ENCODE measurements around the gene SPAG17. TPM values are rescaled to one million over a fixed set of nuclear protein-coding genes. Genes with fewer than 3 reads are reported as not detected.

SPAG17 gene
- total RNA-seq, 1 experiment from 2014 or later: 0.52 TPM

DNA sequence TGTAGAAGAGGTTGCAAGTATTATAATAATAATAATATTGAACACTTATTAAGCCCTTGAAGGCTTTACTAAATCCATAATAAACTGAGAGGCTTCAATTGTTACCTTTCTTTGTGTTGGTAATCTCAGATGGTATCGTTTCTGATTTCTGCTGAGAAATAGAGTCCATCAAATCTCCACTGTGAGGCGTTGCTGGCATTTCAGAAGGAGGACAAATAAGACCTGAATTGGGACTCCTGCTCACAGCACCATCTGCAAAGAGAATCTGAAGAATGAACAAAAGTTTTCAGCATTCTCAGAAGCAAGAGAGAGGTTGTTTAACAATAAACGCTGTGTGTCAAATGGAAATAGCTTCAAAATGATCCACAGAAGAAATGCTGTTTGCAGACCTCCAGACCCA, 161.8 kb downstream of the SPAG17 start:
- no peaks in the 10 kb centered on the region for H3K27me3 Mint-ChIP-seq (ENCODE audit: low read depth)
- ChIA-PET CTCF (no interaction called here), POLR2A (no interaction called here)
- H3K36me3 Mint-ChIP-seq: no peaks in the 10 kb centered on the region
- no peaks in the 10 kb centered on the region for H3K4me1 Mint-ChIP-seq
- H3K9me3 Mint-ChIP-seq: no peaks in the 10 kb centered on the region
- TF ChIP-seq ZNF232 (CRISPR knock-in tag; IDR thresholded peaks at IDR 0.05) (no peak), CREB1 (CRISPR knock-in tag; IDR thresholded peaks at IDR 0.05) (no peak), ZSCAN18 (CRISPR knock-in tag; IDR thresholded peaks at IDR 0.05) (no peak), IRF2 (CRISPR knock-in tag; IDR thresholded peaks at IDR 0.05; ENCODE audit: borderline replicate concordance, low read depth) (no peak)
- H3K27ac Mint-ChIP-seq: no peak overlapping the region
- ATAC-seq (no peak), DNase-seq (ENCODE audit: low spot score) (no peak)
- no peak overlapping the region for H3K4me3 Mint-ChIP-seq

DNA sequence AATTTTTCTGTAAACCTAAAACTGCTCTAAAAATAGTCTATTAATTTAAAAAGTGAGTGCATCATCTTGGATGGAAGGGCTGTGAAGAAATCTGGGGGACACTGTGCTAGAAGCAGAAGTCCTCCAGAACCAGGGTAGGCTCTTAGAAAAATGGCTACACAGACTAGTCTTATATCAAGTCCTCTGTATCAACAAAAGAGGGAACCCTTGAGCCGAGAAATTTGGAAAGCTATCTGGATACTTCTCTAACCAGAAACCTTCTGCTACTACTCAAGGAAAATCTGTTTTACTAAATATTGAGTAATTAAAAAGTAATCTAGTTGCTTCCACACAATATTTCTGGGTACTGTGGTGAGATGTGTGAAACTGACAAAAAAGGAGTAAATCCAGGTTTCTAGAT, 163.4 kb downstream of the SPAG17 start:
- Mint-ChIP-seq H3K27me3 (ENCODE audit: low read depth) (no peaks in the 10 kb centered on the region), H3K4me1 (no peaks in the 10 kb centered on the region), H3K27ac (no peak overlapping the region), H3K9me3 (no peaks in the 10 kb centered on the region), H3K36me3 (no peaks in the 10 kb centered on the region), H3K4me3 (no peak overlapping the region)
- no peak for TF ChIP-seq PRDM15 (CRISPR knock-in tag; IDR thresholded peaks at IDR 0.05)
- TF ChIP-seq TEAD4 (CRISPR knock-in tag; IDR thresholded peaks at IDR 0.05): no peak
- TF ChIP-seq, protein P1, sequence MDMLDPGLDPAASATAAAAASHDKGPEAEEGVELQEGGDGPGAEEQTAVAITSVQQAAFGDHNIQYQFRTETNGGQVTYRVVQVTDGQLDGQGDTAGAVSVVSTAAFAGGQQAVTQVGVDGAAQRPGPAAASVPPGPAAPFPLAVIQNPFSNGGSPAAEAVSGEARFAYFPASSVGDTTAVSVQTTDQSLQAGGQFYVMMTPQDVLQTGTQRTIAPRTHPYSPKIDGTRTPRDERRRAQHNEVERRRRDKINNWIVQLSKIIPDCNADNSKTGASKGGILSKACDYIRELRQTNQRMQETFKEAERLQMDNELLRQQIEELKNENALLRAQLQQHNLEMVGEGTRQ (CRISPR knock-in tag; IDR thresholded peaks at IDR 0.05): no peak
- no peak for TF ChIP-seq ZNF138 (CRISPR knock-in tag; conservative IDR thresholded peaks at IDR 0.05)
- no peak for TF ChIP-seq MLX (CRISPR knock-in tag; IDR thresholded peaks at IDR 0.05)
- no peak for TF ChIP-seq SMAD3 (CRISPR knock-in tag; IDR thresholded peaks at IDR 0.05; ENCODE audit: borderline replicate concordance)
- TF ChIP-seq GABPB1 (CRISPR knock-in tag; IDR thresholded peaks at IDR 0.05): no peak
- DNase-seq (ENCODE audit: low spot score) (no peak), ATAC-seq (no peak)
- CTCF ChIA-PET: interaction anchor here (1.0 kb wide), 1 partner anchor 45 kb away, joined by 3 read pairs; no protein-coding TSS in a partner anchor
- POLR2A ChIA-PET: no interaction called here

DNA sequence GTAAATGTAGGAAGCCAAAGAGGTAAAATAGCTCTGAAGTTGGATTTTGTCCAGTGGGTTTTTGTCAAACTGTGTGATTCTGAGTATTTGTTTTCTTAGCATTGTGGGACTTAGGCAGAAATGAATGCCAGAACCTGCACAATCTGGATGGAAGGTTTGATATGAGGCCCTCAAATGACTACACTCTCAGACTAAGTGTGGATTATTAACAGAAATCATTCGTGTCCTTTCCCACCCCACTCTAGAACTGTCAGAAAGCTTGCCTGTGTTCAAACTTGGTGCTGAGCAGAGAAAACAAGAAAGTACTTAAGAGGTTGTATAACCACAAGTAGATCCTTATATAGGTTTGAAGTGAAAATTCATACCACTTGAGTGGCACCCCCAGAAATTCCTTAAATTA, 167.0 kb downstream of the SPAG17 start:
- Mint-ChIP-seq H3K27me3 (ENCODE audit: low read depth) (no peaks in the 10 kb centered on the region), H3K9me3 (no peaks in the 10 kb centered on the region), H3K4me1 (no peaks in the 10 kb centered on the region), H3K4me3 (no peak overlapping the region), H3K36me3 (no peaks in the 10 kb centered on the region), H3K27ac (no peak overlapping the region)
- TF ChIP-seq ZNF232 (CRISPR knock-in tag; IDR thresholded peaks at IDR 0.05) (no peak), NFATC4 (CRISPR knock-in tag; IDR thresholded peaks at IDR 0.05) (no peak), E2F5 (CRISPR knock-in tag; IDR thresholded peaks at IDR 0.05) (no peak), KAT7 (CRISPR knock-in tag; IDR thresholded peaks at IDR 0.05; ENCODE audit: borderline replicate concordance) (no peak), GRHL2 (CRISPR knock-in tag; IDR thresholded peaks at IDR 0.05; ENCODE audit: insufficient replicate concordance, severe bottlenecking) (no peak), JUN (CRISPR knock-in tag; IDR thresholded peaks at IDR 0.05) (no peak), ZNF263 (CRISPR knock-in tag; IDR thresholded peaks at IDR 0.05; ENCODE audit: low read depth) (no peak)
- TF ChIP-seq, protein P2, sequence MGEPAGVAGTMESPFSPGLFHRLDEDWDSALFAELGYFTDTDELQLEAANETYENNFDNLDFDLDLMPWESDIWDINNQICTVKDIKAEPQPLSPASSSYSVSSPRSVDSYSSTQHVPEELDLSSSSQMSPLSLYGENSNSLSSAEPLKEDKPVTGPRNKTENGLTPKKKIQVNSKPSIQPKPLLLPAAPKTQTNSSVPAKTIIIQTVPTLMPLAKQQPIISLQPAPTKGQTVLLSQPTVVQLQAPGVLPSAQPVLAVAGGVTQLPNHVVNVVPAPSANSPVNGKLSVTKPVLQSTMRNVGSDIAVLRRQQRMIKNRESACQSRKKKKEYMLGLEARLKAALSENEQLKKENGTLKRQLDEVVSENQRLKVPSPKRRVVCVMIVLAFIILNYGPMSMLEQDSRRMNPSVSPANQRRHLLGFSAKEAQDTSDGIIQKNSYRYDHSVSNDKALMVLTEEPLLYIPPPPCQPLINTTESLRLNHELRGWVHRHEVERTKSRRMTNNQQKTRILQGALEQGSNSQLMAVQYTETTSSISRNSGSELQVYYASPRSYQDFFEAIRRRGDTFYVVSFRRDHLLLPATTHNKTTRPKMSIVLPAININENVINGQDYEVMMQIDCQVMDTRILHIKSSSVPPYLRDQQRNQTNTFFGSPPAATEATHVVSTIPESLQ (CRISPR knock-in tag; IDR thresholded peaks at IDR 0.05): no peak
- TF ChIP-seq, protein P1 (CRISPR knock-in tag; IDR thresholded peaks at IDR 0.05): no peak
- TF ChIP-seq, protein P3, sequence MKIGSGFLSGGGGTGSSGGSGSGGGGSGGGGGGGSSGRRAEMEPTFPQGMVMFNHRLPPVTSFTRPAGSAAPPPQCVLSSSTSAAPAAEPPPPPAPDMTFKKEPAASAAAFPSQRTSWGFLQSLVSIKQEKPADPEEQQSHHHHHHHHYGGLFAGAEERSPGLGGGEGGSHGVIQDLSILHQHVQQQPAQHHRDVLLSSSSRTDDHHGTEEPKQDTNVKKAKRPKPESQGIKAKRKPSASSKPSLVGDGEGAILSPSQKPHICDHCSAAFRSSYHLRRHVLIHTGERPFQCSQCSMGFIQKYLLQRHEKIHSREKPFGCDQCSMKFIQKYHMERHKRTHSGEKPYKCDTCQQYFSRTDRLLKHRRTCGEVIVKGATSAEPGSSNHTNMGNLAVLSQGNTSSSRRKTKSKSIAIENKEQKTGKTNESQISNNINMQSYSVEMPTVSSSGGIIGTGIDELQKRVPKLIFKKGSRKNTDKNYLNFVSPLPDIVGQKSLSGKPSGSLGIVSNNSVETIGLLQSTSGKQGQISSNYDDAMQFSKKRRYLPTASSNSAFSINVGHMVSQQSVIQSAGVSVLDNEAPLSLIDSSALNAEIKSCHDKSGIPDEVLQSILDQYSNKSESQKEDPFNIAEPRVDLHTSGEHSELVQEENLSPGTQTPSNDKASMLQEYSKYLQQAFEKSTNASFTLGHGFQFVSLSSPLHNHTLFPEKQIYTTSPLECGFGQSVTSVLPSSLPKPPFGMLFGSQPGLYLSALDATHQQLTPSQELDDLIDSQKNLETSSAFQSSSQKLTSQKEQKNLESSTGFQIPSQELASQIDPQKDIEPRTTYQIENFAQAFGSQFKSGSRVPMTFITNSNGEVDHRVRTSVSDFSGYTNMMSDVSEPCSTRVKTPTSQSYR (CRISPR knock-in tag; IDR thresholded peaks at IDR 0.05): no peak
- CTCF ChIA-PET: no interaction called here
- ATAC-seq: no peak
- DNase-seq (ENCODE audit: low spot score): no peak
- POLR2A ChIA-PET: no interaction called here

All from WTC11 (cell line).